HG03342 (cell line): ENCODE data around the gene MYT1.

Experiments
- ATAC-seq: cut with Tn5 transposase; IDR thresholded peaks from one replicate; pipeline ENCODE4 v1.9.1; 2021; ENCODE audit warnings: mild to moderate bottlenecking, moderate library complexity; ENCODE audit not compliant: unreplicated experiment

Gene MYT1

GRCh38 chr20:64188682-64189529 is 24.7 kb downstream of the MYT1 start:
- no peak for ATAC-seq

- no peak for ATAC-seq
These were observed 25.3 kb downstream of the MYT1 start for GRCh38 chr20:64189530-64189966.

- no peak for ATAC-seq
These were observed 25.7 kb downstream of the MYT1 start for GRCh38 chr20:64189986-64190385.

- no peak for ATAC-seq
These were observed 26.8 kb downstream of the MYT1 start for GRCh38 chr20:64191002-64191401.

- ATAC-seq, result no peak
These were observed 28.2 kb downstream of the MYT1 start for GRCh38 chr20:64192406-64192805.

GRCh38 chr20:64193058-64193457 is 28.8 kb downstream of the MYT1 start:
- no peak for ATAC-seq

GRCh38 chr20:64194269-64194668 is 30.0 kb downstream of the MYT1 start:
- ATAC-seq, result no peak

- no peak for ATAC-seq
These were observed 32.1 kb downstream of the MYT1 start for GRCh38 chr20:64196309-64196708.

- ATAC-seq, result no peak
These were observed 32.6 kb downstream of the MYT1 start for GRCh38 chr20:64196847-64197306.

- ATAC-seq, result no peak
These were observed 34.1 kb downstream of the MYT1 start for GRCh38 chr20:64198347-64198746.

GRCh38 chr20:64199395-64199794 is 35.1 kb downstream of the MYT1 start:
- ATAC-seq, result no peak

GRCh38 chr20:64200740-64201139 is 36.5 kb downstream of the MYT1 start:
- ATAC-seq, result no peak

- no peak for ATAC-seq
These were observed 37.4 kb downstream of the MYT1 start for GRCh38 chr20:64201653-64202052.

GRCh38 chr20:64203037-64203777 is 39.0 kb downstream of the MYT1 start:
- no peak for ATAC-seq

- ATAC-seq, result no peak
These were observed 41.4 kb downstream of the MYT1 start for GRCh38 chr20:64205611-64206026.

- no peak for ATAC-seq
These were observed 42.4 kb downstream of the MYT1 start for GRCh38 chr20:64206614-64207013.

- no peak for ATAC-seq
These were observed 43.7 kb downstream of the MYT1 start for GRCh38 chr20:64207641-64208590.

GRCh38 chr20:64209148-64209547 is 44.9 kb downstream of the MYT1 start:
- ATAC-seq, result no peak

GRCh38 chr20:64210656-64211369 is 46.6 kb downstream of the MYT1 start:
- no peak for ATAC-seq
